Smooth muscle cell (in vitro differentiated cells): Measurements from ENCODE around the gene AUP1. TPM values are rescaled to one million over a fixed set of nuclear protein-coding genes. Genes with fewer than 3 reads are reported as not detected.

ENCODE experiments used
- DNase-seq: peaks from one replicate; lab custom pipeline; 2025; ENCODE audit not compliant: unreplicated experiment; lab: John Stamatoyannopoulos, UW
- H2AFZ ChIP-seq: fragments of 200-600 bp; sonication (generic); 2 replicates; pipeline ENCODE4 v1.6.0; 2016; ENCODE audit warnings: antibody characterized with exemption, low read depth, mild to moderate bottlenecking
- H3F3A ChIP-seq: fragments of 200-600 bp; sonication (generic); 2 replicates; pipeline ENCODE4 v1.6.0; 2017; ENCODE audit warnings: antibody characterized with exemption, low read depth
- H3K27ac ChIP-seq: fragments of 200-600 bp; sonication (generic); 2 replicates; pipeline ENCODE4 v1.5.1; 2016; ENCODE audit warnings: low read depth, mild to moderate bottlenecking
- H3K27me3 ChIP-seq: fragments of 200-600 bp; sonication (generic); 2 replicates; pipeline ENCODE4 v1.6.1; 2016; ENCODE audit warnings: low read depth, mild to moderate bottlenecking
- H3K36me3 ChIP-seq: fragments of 200-600 bp; sonication (generic); 2 replicates; pipeline ENCODE4 v1.5.1; 2016; ENCODE audit warnings: low read depth
- H3K4me1 ChIP-seq: fragments of 200-600 bp; sonication (generic); 2 replicates; pipeline ENCODE4 v1.5.1; 2016; ENCODE audit warnings: low read depth
- H3K4me2 ChIP-seq: fragments of 200-600 bp; sonication (generic); 2 replicates; pipeline ENCODE4 v1.6.0; 2016; ENCODE audit warnings: mild to moderate bottlenecking
- H3K4me3 ChIP-seq: fragments of 200-600 bp; sonication (generic); 2 replicates; pipeline ENCODE4 v1.5.1; 2016; ENCODE audit warnings: mild to moderate bottlenecking
- H3K79me2 ChIP-seq: fragments of 200-600 bp; sonication (generic); 2 replicates; pipeline ENCODE4 v1.6.0; 2016; ENCODE audit warnings: low read depth, mild to moderate bottlenecking
- H3K9ac ChIP-seq: fragments of 200-600 bp; sonication (generic); 2 replicates; pipeline ENCODE4 v1.6.0; 2016; ENCODE audit warnings: low read depth
- H3K9me3 ChIP-seq: fragments of 200-600 bp; sonication (generic); replicated peaks from 2 replicates; pipeline ENCODE4 v1.5.1; 2016; ENCODE audit warnings: low read depth
- H4K20me1 ChIP-seq: fragments of 200-600 bp; sonication (generic); 2 replicates; pipeline ENCODE4 v1.6.0; 2016; ENCODE audit warnings: low read depth
- CTCF ChIP-seq: fragments of 200-600 bp; sonication (generic); IDR thresholded peaks from 2 replicates; pipeline ENCODE4 v1.5.1; 2017; ENCODE audit warnings: borderline replicate concordance, mild to moderate bottlenecking, antibody characterized with exemption; ENCODE audit not compliant: insufficient read depth, poor library complexity, severe bottlenecking
- WGBS: methylation state at CpG from one replicate; pipeline ENCODE4 v1.1.7; 2016; ENCODE audit warnings: low lambda C conversion rate; 5-methylcytosine and 5-hydroxymethylcytosine counted together
- polyA plus RNA-seq: library from polyadenylated mRNA; unstranded; fragments of >200 nt; fragmentation: Nextera tagmentation; extraction: Ambion mirVana; gene quantifications from 2 replicates; pipeline ENCODE4 v1.2.1, GENCODE V29; 2016
- total RNA-seq: library from RNA; depleted of rRNA; stranded (reverse); fragments of >200 nt; gene quantifications from 2 replicates; pipeline ENCODE4 v1.2.3, GENCODE V29; 2014

AUP1 gene
- total and polyA plus RNA-seq, 2 experiments from 2014 or later = 104 to 138 TPM

- 91% methylated on average over 9 of the region's 9 CpGs for WGBS
- no peaks in the 10 kb centered on the region for H3K36me3 ChIP-seq
- H3K27me3 ChIP-seq = peaks cover 34% of the 10 kb centered on the region
- no peaks in the 10 kb centered on the region for H3F3A ChIP-seq
- no peak overlapping the region for H2AFZ ChIP-seq
- peaks cover 12% of the 10 kb centered on the region for H3K79me2 ChIP-seq
- H3K9me3 ChIP-seq = no peaks in the 10 kb centered on the region
- TF ChIP-seq CTCF = no peak
- no peak overlapping the region for H3K4me2 ChIP-seq
- no peak overlapping the region for H3K4me3 ChIP-seq
- no peak overlapping the region for H3K9ac ChIP-seq
- H3K4me1 ChIP-seq = peaks cover 7% of the 10 kb centered on the region
- DNase-seq = no peak
- peaks cover 11% of the 10 kb centered on the region for H4K20me1 ChIP-seq
- H3K27ac ChIP-seq = no peak overlapping the region
Measured at GRCh38 chr2:74524005-74524404, 5.5 kb downstream of the AUP1 start.

GRCh38 chr2:74522516-74522915, 7.0 kb downstream of the AUP1 start:
- 89% methylated on average over 3 of the region's 3 CpGs for WGBS
- Histone ChIP-seq H3K9ac (no peak overlapping the region), H3K4me1 (no peaks in the 10 kb centered on the region), H4K20me1 (peaks cover 3% of the 10 kb centered on the region), H3K9me3 (no peaks in the 10 kb centered on the region), H3K4me2 (no peak overlapping the region), H3K27ac (no peak overlapping the region), H3K27me3 (peaks cover 49% of the 10 kb centered on the region), H3K4me3 (no peak overlapping the region), H3K79me2 (no peaks in the 10 kb centered on the region), H2AFZ (no peak overlapping the region), H3K36me3 (no peaks in the 10 kb centered on the region), H3F3A (no peaks in the 10 kb centered on the region)
- no peak for TF ChIP-seq CTCF
- DNase-seq = no peak

- H4K20me1 ChIP-seq = no peaks in the 10 kb centered on the region
- no peaks in the 10 kb centered on the region for H3K79me2 ChIP-seq
- H3K4me1 ChIP-seq = peaks cover 17% of the 10 kb centered on the region
- H3K27ac ChIP-seq = no peak overlapping the region
- H3K4me2 ChIP-seq = peak overlapping the region; percentile 84
- 83% methylated on average over 13 of the region's 13 CpGs for WGBS
- no peak overlapping the region for H3K9ac ChIP-seq
- H2AFZ ChIP-seq = no peak overlapping the region
- no peak overlapping the region for H3K4me3 ChIP-seq
- TF ChIP-seq CTCF = no peak
- H3K9me3 ChIP-seq = no peaks in the 10 kb centered on the region
- H3K27me3 ChIP-seq = peaks cover 100% of the 10 kb centered on the region
- H3K36me3 ChIP-seq = no peaks in the 10 kb centered on the region
- H3F3A ChIP-seq = no peaks in the 10 kb centered on the region
- DNase-seq = no peak
Measured at GRCh38 chr2:74516650-74517049, 12.9 kb downstream of the AUP1 start.

GRCh38 chr2:74515981-74516633, 13.4 kb downstream of the AUP1 start:
- H3K27me3 ChIP-seq = peaks cover 100% of the 10 kb centered on the region

More at GRCh38 chr2:74515981-74516633, 13.4 kb downstream of the AUP1 start:
- H3K4me3 ChIP-seq = peak overlapping the region; percentile 26
- no peaks in the 10 kb centered on the region for H3K36me3 ChIP-seq
- H3F3A ChIP-seq = no peaks in the 10 kb centered on the region
- H3K4me2 ChIP-seq = peak overlapping the region; percentile 84
- no peak overlapping the region for H3K27ac ChIP-seq
- H3K9me3 ChIP-seq = no peaks in the 10 kb centered on the region
- H3K79me2 ChIP-seq = no peaks in the 10 kb centered on the region
- WGBS = 10% methylated on average over 65 of the region's 72 CpGs
- peaks cover 17% of the 10 kb centered on the region for H3K4me1 ChIP-seq
- no peak for TF ChIP-seq CTCF
- no peak overlapping the region for H2AFZ ChIP-seq
- no peak for DNase-seq
- H3K9ac ChIP-seq = no peak overlapping the region
- H4K20me1 ChIP-seq = no peaks in the 10 kb centered on the region
